Prostate gland (tissue), 2 donors: Measurements from ENCODE around the gene CATSPER1.

ENCODE experiments used
- CTCF ChIP-seq, 4 experiments: fragments of 200-600 bp in 2 of 4; fragments of 450-650 bp in 2 of 4; sonication (generic) in 2 of 4; IDR thresholded peaks; 1 replicate in 3 of 4; 2 replicates in 1 of 4; pipeline ENCODE4 v1.5.1; 2016 to 2019; ENCODE audit warnings: antibody characterized with exemption in 4 of 4, mild to moderate bottlenecking in 2 of 4, moderate library complexity in 2 of 4
- POLR2AphosphoS5 ChIP-seq: sonication (generic); formaldehyde crosslinking; IDR thresholded peaks from one replicate; pipeline ENCODE4 v1.6.1; 2017; ENCODE audit warnings: antibody characterized with exemption

DNA sequence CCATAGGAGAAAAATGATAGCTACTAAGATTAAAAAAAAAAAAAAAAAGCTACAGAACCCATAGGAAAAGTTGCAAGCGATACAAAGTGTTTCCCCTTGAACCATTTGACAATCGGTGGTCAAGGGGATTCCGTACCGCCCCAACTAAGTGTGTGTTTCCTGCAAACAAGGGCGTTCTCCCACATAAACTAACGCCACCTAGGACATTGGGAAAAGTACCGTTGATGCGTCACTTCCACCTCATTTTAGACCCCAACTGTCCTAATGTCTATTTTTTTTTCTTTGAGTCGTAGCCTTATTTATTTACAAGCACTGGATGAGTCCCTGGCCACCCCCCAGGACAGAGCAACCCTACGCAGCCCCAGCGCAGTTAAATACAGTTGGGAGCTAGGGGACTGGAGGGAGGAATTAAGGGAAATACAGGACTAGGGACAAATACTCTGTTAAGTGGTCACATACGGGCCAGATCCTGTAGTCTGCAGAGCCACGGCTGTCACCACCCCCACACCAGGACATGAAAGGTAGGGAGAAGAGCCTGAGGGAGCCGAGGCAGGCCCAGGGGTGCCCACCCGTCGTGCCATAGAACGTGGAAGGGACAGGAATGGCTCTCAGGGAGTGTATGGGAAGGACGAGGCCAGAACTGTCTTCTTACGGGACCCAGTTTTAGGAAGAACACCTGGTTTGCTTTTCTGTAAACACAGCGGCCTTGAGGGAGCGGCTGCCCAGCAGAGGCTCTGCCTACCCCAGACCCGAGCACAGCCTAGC lies 43.3 kb downstream of the CATSPER1 start:
- TF ChIP-seq CTCF (IDR thresholded peaks at IDR 0.05) (no peak), POLR2AphosphoS5 (no peak)
